Nephron progenitor cell (in vitro differentiated cells): ENCODE results near the gene CFAP70.

ENCODE experiments used
- DNase-seq: peaks from one replicate; pipeline ENCODE4 v3.0.0; 2021
- H3K27ac Mint-ChIP-seq: 2 replicates; pipeline ENCODE4 v1.8.0; 2021; ENCODE audit warnings: mild to moderate bottlenecking, moderate library complexity, mixed read lengths
- H3K27me3 Mint-ChIP-seq: 2 replicates; pipeline ENCODE4 v1.8.0; 2021; ENCODE audit warnings: mild to moderate bottlenecking, low read depth, mixed read lengths; ENCODE audit not compliant: poor library complexity
- H3K36me3 Mint-ChIP-seq: 2 replicates; pipeline ENCODE4 v1.8.0; 2021; ENCODE audit warnings: low read depth, mixed read lengths
- H3K4me1 Mint-ChIP-seq: 2 replicates; pipeline ENCODE4 v1.8.0; 2021; ENCODE audit warnings: mixed read lengths
- H3K4me3 Mint-ChIP-seq: 2 replicates; pipeline ENCODE4 v1.8.0; 2021; ENCODE audit warnings: mild to moderate bottlenecking, moderate library complexity, mixed read lengths
- H3K9me3 Mint-ChIP-seq: 2 replicates; pipeline ENCODE4 v1.8.0; 2021; ENCODE audit warnings: mild to moderate bottlenecking, moderate library complexity, mixed read lengths
- CTCF ChIP-seq: fragments of 200-600 bp; sonication (generic); IDR thresholded peaks from 2 replicates; pipeline ENCODE4 v1.5.0; 2021; ENCODE audit warnings: antibody characterized with exemption

The CFAP70 gene

GRCh38 chr10:73239908-73240307 is 118.8 kb downstream of the CFAP70 start:
- Mint-ChIP-seq H3K4me1 (peaks cover 15% of the 10 kb centered on the region), H3K36me3 (peaks cover 60% of the 10 kb centered on the region), H3K9me3 (no peaks in the 10 kb centered on the region), H3K27me3 (no peaks in the 10 kb centered on the region), H3K27ac (no peak overlapping the region), H3K4me3 (no peak overlapping the region)
- TF ChIP-seq CTCF = no peak
- no peak for DNase-seq

GRCh38 chr10:73238990-73239566 is 119.6 kb downstream of the CFAP70 start:
- Mint-ChIP-seq H3K9me3 (no peaks in the 10 kb centered on the region), H3K27me3 (no peaks in the 10 kb centered on the region), H3K4me3 (no peak overlapping the region), H3K36me3 (peaks cover 58% of the 10 kb centered on the region), H3K4me1 (peaks cover 7% of the 10 kb centered on the region), H3K27ac (no peak overlapping the region)
- DNase-seq = no peak
- no peak for TF ChIP-seq CTCF

- TF ChIP-seq CTCF = no peak
Measured at GRCh38 chr10:73234695-73235094, 124.0 kb downstream of the CFAP70 start.

GRCh38 chr10:73233883-73234282 is 124.8 kb downstream of the CFAP70 start:
- Mint-ChIP-seq H3K27me3 (no peaks in the 10 kb centered on the region), H3K4me3 (no peak overlapping the region), H3K27ac (peak overlapping the region; percentile 41), H3K9me3 (no peaks in the 10 kb centered on the region), H3K4me1 (no peaks in the 10 kb centered on the region), H3K36me3 (peaks cover 38% of the 10 kb centered on the region)
- TF ChIP-seq CTCF = no peak
- DNase-seq = no peak

More at GRCh38 chr10:73234695-73235094, 124.0 kb downstream of the CFAP70 start:
- no peak overlapping the region for H3K4me3 Mint-ChIP-seq
- no peaks in the 10 kb centered on the region for H3K9me3 Mint-ChIP-seq
- H3K27me3 Mint-ChIP-seq = no peaks in the 10 kb centered on the region
- DNase-seq = no peak
- H3K4me1 Mint-ChIP-seq = no peaks in the 10 kb centered on the region
- peaks cover 46% of the 10 kb centered on the region for H3K36me3 Mint-ChIP-seq
- H3K27ac Mint-ChIP-seq = peak overlapping the region; percentile 40

GRCh38 chr10:73232887-73233286 is 125.8 kb downstream of the CFAP70 start:
- Mint-ChIP-seq H3K4me1 (no peaks in the 10 kb centered on the region), H3K36me3 (peaks cover 38% of the 10 kb centered on the region), H3K4me3 (no peak overlapping the region), H3K27ac (peak overlapping the region; percentile 58), H3K9me3 (no peaks in the 10 kb centered on the region), H3K27me3 (no peaks in the 10 kb centered on the region)
- TF ChIP-seq CTCF = peak; percentile 28
- DNase-seq = no peak

- peak overlapping the region; percentile 2 for H3K27ac Mint-ChIP-seq
- DNase-seq = no peak
- H3K4me3 Mint-ChIP-seq = no peak overlapping the region
- H3K4me1 Mint-ChIP-seq = no peaks in the 10 kb centered on the region
- H3K9me3 Mint-ChIP-seq = no peaks in the 10 kb centered on the region
- peaks cover 29% of the 10 kb centered on the region for H3K36me3 Mint-ChIP-seq
- no peak for TF ChIP-seq CTCF
- peaks cover 1% of the 10 kb centered on the region for H3K27me3 Mint-ChIP-seq
Measured at GRCh38 chr10:73229567-73229966, 129.1 kb downstream of the CFAP70 start.
